ENCODE results near the gene PON3. TPM values are rescaled to one million over a fixed set of nuclear protein-coding genes. Genes with fewer than 3 reads are reported as not detected.

The PON3 gene
- total RNA-seq, 1 experiment from 2014 or later: 5.3 TPM

DNA sequence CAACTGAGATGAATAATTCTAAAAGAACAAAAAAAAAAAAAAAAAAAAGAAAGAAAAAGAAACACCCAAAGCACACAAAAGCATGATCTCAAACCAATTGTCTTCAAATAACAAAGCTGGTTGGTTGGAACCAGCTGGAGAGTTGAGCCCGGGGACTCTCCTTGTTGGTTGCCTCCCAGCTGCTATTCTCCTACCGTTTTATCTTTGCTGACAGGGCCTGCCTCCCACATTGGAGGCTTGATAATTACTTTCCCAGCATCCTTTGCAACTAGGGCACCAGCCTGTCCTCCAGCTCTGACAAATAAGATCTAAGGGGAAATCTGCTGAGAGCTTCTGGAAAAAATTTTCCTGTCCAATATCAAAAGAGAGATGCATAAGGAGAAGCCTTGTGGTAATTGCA lies 78.6 kb downstream of the PON3 start:
- BruUV-seq (replicated peaks): no TSS peak
- Mint-ChIP-seq H3K9me3 (ENCODE audit: low read depth, unreplicated experiment) (no peaks in the 10 kb centered on the region), H3K36me3 (ENCODE audit: insufficient read depth, unreplicated experiment) (no peaks in the 10 kb centered on the region), H3K27me3 (ENCODE audit: unreplicated experiment) (no peaks in the 10 kb centered on the region), H3K27ac (ENCODE audit: unreplicated experiment) (no peak overlapping the region), H3K4me3 (ENCODE audit: low read depth, unreplicated experiment) (no peak overlapping the region), H3K4me1 (ENCODE audit: low read depth, unreplicated experiment) (no peaks in the 10 kb centered on the region)
- CTCF ChIA-PET: interaction anchor here (0.6 kb wide), 1 partner anchor 22 kb away, joined by 4 read pairs; no protein-coding TSS in a partner anchor
- intact Hi-C loops (cut with micrococcal nuclease; ENCODE audit: unreplicated experiment): no loop called here
- DNase-seq: no peak
- TF ChIP-seq, protein P1, sequence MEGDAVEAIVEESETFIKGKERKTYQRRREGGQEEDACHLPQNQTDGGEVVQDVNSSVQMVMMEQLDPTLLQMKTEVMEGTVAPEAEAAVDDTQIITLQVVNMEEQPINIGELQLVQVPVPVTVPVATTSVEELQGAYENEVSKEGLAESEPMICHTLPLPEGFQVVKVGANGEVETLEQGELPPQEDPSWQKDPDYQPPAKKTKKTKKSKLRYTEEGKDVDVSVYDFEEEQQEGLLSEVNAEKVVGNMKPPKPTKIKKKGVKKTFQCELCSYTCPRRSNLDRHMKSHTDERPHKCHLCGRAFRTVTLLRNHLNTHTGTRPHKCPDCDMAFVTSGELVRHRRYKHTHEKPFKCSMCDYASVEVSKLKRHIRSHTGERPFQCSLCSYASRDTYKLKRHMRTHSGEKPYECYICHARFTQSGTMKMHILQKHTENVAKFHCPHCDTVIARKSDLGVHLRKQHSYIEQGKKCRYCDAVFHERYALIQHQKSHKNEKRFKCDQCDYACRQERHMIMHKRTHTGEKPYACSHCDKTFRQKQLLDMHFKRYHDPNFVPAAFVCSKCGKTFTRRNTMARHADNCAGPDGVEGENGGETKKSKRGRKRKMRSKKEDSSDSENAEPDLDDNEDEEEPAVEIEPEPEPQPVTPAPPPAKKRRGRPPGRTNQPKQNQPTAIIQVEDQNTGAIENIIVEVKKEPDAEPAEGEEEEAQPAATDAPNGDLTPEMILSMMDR (IDR thresholded peaks at IDR 0.05; ENCODE audit: unreplicated experiment): no peak

DNA sequence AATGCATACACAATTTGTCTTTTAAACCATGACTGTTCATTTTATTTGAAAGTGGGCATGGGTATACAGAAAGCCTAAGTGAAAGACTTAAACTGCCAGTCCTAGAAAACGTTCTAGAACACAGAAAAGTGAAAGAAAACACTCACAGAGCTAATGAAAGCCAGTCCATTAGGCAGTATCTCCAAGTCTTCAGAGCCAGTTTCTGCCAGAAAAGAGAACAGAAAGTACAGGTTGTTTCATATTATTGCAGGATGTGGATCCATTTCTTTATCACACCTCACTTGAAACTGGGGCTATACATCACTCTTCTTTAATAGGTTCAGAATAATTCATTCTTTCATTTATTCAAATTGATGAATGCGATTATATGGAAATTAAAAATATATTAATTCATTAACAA lies 79.6 kb downstream of the PON3 start:
- DNase-seq: no peak
- no peaks in the 10 kb centered on the region for H3K9me3 Mint-ChIP-seq (ENCODE audit: low read depth, unreplicated experiment)
- H3K36me3 Mint-ChIP-seq (ENCODE audit: insufficient read depth, unreplicated experiment): no peaks in the 10 kb centered on the region
- H3K27ac Mint-ChIP-seq (ENCODE audit: unreplicated experiment): no peak overlapping the region
- TF ChIP-seq, protein P1 (IDR thresholded peaks at IDR 0.05; ENCODE audit: unreplicated experiment): no peak
- H3K4me1 Mint-ChIP-seq (ENCODE audit: low read depth, unreplicated experiment): no peaks in the 10 kb centered on the region
- intact Hi-C loops (cut with micrococcal nuclease; ENCODE audit: unreplicated experiment): no loop called here
- BruUV-seq (replicated peaks): no TSS peak
- CTCF ChIA-PET: no interaction called here
- H3K27me3 Mint-ChIP-seq (ENCODE audit: unreplicated experiment): no peaks in the 10 kb centered on the region
- no peak overlapping the region for H3K4me3 Mint-ChIP-seq (ENCODE audit: low read depth, unreplicated experiment)

DNA sequence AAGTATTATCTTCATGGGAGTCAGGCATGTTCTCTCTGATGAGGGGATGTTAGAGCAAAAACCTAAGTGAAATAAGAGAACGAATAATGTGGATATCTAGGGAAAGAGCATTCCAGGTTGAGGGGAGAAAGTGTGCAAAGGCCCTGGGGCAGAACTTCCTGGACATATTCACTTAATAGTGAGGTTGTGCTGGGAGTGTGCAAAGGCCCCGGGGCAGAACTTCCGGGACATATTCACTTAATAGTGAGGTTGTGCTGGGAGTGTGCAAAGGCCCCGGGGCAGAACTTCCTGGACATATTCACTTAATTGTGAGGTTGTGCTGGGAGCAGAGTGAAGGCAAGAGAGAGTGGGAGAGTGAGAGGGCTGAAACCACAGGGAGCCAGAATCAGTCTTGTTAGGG lies 83.6 kb downstream of the PON3 start:
- Mint-ChIP-seq H3K27me3 (ENCODE audit: unreplicated experiment) (no peaks in the 10 kb centered on the region), H3K27ac (ENCODE audit: unreplicated experiment) (no peak overlapping the region), H3K9me3 (ENCODE audit: low read depth, unreplicated experiment) (no peaks in the 10 kb centered on the region), H3K4me1 (ENCODE audit: low read depth, unreplicated experiment) (no peaks in the 10 kb centered on the region), H3K36me3 (ENCODE audit: insufficient read depth, unreplicated experiment) (no peaks in the 10 kb centered on the region), H3K4me3 (ENCODE audit: low read depth, unreplicated experiment) (no peak overlapping the region)
- no peak for DNase-seq
- TF ChIP-seq, protein P1 (IDR thresholded peaks at IDR 0.05; ENCODE audit: unreplicated experiment): no peak
- no TSS peak for BruUV-seq (replicated peaks)
- intact Hi-C loops (cut with micrococcal nuclease; ENCODE audit: unreplicated experiment): no loop called here
- CTCF ChIA-PET: no interaction called here

DNA sequence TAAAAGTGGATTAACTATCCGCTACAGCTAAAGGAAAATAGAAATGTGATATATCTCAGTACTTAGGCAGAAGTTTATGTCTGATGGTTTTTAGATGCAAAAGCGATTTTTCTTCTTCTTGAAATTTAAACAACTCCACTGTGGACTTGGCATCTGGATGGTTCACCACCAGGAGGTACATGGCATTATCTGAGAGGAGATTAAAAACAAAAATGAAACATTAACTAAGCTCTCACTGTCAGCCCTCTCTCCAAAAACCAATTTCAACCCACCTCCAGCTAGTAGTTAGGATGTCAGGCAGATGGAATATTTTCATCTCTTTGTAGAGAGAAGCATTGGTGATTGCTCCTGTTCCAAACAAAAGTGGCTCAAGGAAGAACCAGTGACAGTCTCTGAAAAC lies 84.8 kb downstream of the PON3 start:
- DNase-seq: no peak
- Mint-ChIP-seq H3K36me3 (ENCODE audit: insufficient read depth, unreplicated experiment) (no peaks in the 10 kb centered on the region), H3K9me3 (ENCODE audit: low read depth, unreplicated experiment) (no peaks in the 10 kb centered on the region), H3K27me3 (ENCODE audit: unreplicated experiment) (no peaks in the 10 kb centered on the region), H3K4me1 (ENCODE audit: low read depth, unreplicated experiment) (no peaks in the 10 kb centered on the region), H3K27ac (ENCODE audit: unreplicated experiment) (no peak overlapping the region), H3K4me3 (ENCODE audit: low read depth, unreplicated experiment) (no peak overlapping the region)
- CTCF ChIA-PET: no interaction called here
- intact Hi-C loops (cut with micrococcal nuclease; ENCODE audit: unreplicated experiment): no loop called here
- no TSS peak for BruUV-seq (replicated peaks)
- TF ChIP-seq, protein P1 (IDR thresholded peaks at IDR 0.05; ENCODE audit: unreplicated experiment): no peak
